Smooth muscle cell (in vitro differentiated cells): ENCODE measurements around the gene TMC6. TPM values are rescaled to one million over a fixed set of nuclear protein-coding genes. Genes with fewer than 3 reads are reported as not detected.

Experiments used
- DNase-seq: peaks from one replicate; lab custom pipeline; 2025; ENCODE audit not compliant: unreplicated experiment; lab: John Stamatoyannopoulos, UW
- H2AFZ ChIP-seq: fragments of 200-600 bp; sonication (generic); 2 replicates; pipeline ENCODE4 v1.6.0; 2016; ENCODE audit warnings: antibody characterized with exemption, low read depth, mild to moderate bottlenecking
- H3F3A ChIP-seq: fragments of 200-600 bp; sonication (generic); 2 replicates; pipeline ENCODE4 v1.6.0; 2017; ENCODE audit warnings: antibody characterized with exemption, low read depth
- H3K27ac ChIP-seq: fragments of 200-600 bp; sonication (generic); 2 replicates; pipeline ENCODE4 v1.5.1; 2016; ENCODE audit warnings: low read depth, mild to moderate bottlenecking
- H3K27me3 ChIP-seq: fragments of 200-600 bp; sonication (generic); 2 replicates; pipeline ENCODE4 v1.6.1; 2016; ENCODE audit warnings: low read depth, mild to moderate bottlenecking
- H3K36me3 ChIP-seq: fragments of 200-600 bp; sonication (generic); 2 replicates; pipeline ENCODE4 v1.5.1; 2016; ENCODE audit warnings: low read depth
- H3K4me1 ChIP-seq: fragments of 200-600 bp; sonication (generic); 2 replicates; pipeline ENCODE4 v1.5.1; 2016; ENCODE audit warnings: low read depth
- H3K4me2 ChIP-seq: fragments of 200-600 bp; sonication (generic); 2 replicates; pipeline ENCODE4 v1.6.0; 2016; ENCODE audit warnings: mild to moderate bottlenecking
- H3K4me3 ChIP-seq: fragments of 200-600 bp; sonication (generic); 2 replicates; pipeline ENCODE4 v1.5.1; 2016; ENCODE audit warnings: mild to moderate bottlenecking
- H3K79me2 ChIP-seq: fragments of 200-600 bp; sonication (generic); 2 replicates; pipeline ENCODE4 v1.6.0; 2016; ENCODE audit warnings: low read depth, mild to moderate bottlenecking
- H3K9ac ChIP-seq: fragments of 200-600 bp; sonication (generic); 2 replicates; pipeline ENCODE4 v1.6.0; 2016; ENCODE audit warnings: low read depth
- H3K9me3 ChIP-seq: fragments of 200-600 bp; sonication (generic); replicated peaks from 2 replicates; pipeline ENCODE4 v1.5.1; 2016; ENCODE audit warnings: low read depth
- H4K20me1 ChIP-seq: fragments of 200-600 bp; sonication (generic); 2 replicates; pipeline ENCODE4 v1.6.0; 2016; ENCODE audit warnings: low read depth
- WGBS: methylation state at CpG from one replicate; pipeline ENCODE4 v1.1.7; 2016; ENCODE audit warnings: low lambda C conversion rate; 5-methylcytosine and 5-hydroxymethylcytosine counted together
- polyA plus RNA-seq: library from polyadenylated mRNA; unstranded; fragments of >200 nt; fragmentation: Nextera tagmentation; extraction: Ambion mirVana; gene quantifications from 2 replicates; pipeline ENCODE4 v1.2.1, GENCODE V29; 2016
- total RNA-seq: library from RNA; depleted of rRNA; stranded (reverse); fragments of >200 nt; gene quantifications from 2 replicates; pipeline ENCODE4 v1.2.3, GENCODE V29; 2014
- TF ChIP-seq, protein P1 (sequence below): fragments of 200-600 bp; sonication (generic); IDR thresholded peaks from 2 replicates; pipeline ENCODE4 v1.5.1; 2017; ENCODE audit warnings: borderline replicate concordance, mild to moderate bottlenecking, antibody characterized with exemption; ENCODE audit not compliant: insufficient read depth, poor library complexity, severe bottlenecking

The TMC6 gene
- total and polyA plus RNA-seq, 2 experiments from 2014 or later: 40.2 to 42.2 TPM

DNA sequence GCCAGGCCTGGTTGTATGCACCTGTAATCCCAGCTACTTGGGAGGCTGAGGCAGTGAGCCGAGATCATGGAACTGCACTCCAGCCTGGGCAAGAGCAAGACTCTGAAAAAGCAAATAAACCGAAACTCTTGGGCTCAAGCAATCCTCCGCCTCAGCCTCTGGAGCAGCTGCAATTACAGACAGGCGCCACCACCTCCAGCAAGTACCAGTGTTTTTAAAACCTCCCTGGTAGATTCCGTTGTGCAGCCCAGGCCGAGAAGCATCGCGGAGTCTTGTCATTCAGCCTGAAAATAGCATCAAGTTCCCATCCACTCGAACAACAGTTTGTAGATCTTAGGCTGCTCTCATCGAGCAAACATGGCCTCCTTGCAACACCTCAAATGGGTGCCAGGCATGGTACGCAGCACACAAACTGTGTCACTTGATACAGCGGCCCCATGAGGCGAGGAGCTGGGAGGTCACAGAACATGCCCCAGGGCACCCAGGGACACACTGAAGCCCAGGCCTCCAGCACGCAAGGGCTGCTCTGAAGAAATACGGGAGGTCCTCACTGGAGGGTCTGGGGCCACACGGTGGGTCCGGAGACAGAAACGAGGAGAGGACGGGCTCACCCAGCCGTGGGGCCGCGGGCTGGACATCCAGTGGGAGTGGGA is 18.1 kb downstream of the TMC6 start:
- no peaks in the 10 kb centered on the region for H3F3A ChIP-seq
- no peaks in the 10 kb centered on the region for H3K79me2 ChIP-seq
- no peak for DNase-seq
- H3K9ac ChIP-seq: no peak overlapping the region
- H3K4me1 ChIP-seq: no peaks in the 10 kb centered on the region
- H3K27ac ChIP-seq: no peak overlapping the region
- no peaks in the 10 kb centered on the region for H3K27me3 ChIP-seq
- no peaks in the 10 kb centered on the region for H4K20me1 ChIP-seq
- no peaks in the 10 kb centered on the region for H3K36me3 ChIP-seq
- TF ChIP-seq, protein P1, sequence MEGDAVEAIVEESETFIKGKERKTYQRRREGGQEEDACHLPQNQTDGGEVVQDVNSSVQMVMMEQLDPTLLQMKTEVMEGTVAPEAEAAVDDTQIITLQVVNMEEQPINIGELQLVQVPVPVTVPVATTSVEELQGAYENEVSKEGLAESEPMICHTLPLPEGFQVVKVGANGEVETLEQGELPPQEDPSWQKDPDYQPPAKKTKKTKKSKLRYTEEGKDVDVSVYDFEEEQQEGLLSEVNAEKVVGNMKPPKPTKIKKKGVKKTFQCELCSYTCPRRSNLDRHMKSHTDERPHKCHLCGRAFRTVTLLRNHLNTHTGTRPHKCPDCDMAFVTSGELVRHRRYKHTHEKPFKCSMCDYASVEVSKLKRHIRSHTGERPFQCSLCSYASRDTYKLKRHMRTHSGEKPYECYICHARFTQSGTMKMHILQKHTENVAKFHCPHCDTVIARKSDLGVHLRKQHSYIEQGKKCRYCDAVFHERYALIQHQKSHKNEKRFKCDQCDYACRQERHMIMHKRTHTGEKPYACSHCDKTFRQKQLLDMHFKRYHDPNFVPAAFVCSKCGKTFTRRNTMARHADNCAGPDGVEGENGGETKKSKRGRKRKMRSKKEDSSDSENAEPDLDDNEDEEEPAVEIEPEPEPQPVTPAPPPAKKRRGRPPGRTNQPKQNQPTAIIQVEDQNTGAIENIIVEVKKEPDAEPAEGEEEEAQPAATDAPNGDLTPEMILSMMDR: no peak
- no peak overlapping the region for H2AFZ ChIP-seq
- no peaks in the 10 kb centered on the region for H3K9me3 ChIP-seq
- WGBS: 92% methylated on average over 22 of the region's 22 CpGs
- no peak overlapping the region for H3K4me2 ChIP-seq
- no peak overlapping the region for H3K4me3 ChIP-seq

DNA sequence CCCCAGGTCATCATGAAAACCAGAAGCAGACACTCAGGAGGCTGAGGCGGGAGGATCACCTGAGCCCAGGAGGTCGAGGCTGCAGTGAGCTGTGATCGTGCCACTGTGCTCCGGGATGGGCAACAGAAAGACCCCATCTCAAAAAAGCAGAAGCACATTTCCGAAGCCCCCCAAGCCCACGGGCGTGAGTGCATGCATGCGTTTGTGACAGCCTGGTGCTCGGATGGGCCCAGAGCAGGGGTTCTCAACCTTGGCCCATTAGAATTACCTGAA is 19.1 kb downstream of the TMC6 start:
- H3F3A ChIP-seq: no peaks in the 10 kb centered on the region
- H3K79me2 ChIP-seq: no peaks in the 10 kb centered on the region
- no peaks in the 10 kb centered on the region for H3K36me3 ChIP-seq
- no peak overlapping the region for H3K9ac ChIP-seq
- no peak overlapping the region for H3K4me3 ChIP-seq
- no peaks in the 10 kb centered on the region for H3K4me1 ChIP-seq
- no peak for DNase-seq
- H3K9me3 ChIP-seq: no peaks in the 10 kb centered on the region
- H3K27me3 ChIP-seq: no peaks in the 10 kb centered on the region
- H4K20me1 ChIP-seq: no peaks in the 10 kb centered on the region
- H3K4me2 ChIP-seq: no peak overlapping the region
- H3K27ac ChIP-seq: no peak overlapping the region
- WGBS: 90% methylated on average over 9 of the region's 9 CpGs
- H2AFZ ChIP-seq: no peak overlapping the region
- TF ChIP-seq, protein P1: no peak

DNA sequence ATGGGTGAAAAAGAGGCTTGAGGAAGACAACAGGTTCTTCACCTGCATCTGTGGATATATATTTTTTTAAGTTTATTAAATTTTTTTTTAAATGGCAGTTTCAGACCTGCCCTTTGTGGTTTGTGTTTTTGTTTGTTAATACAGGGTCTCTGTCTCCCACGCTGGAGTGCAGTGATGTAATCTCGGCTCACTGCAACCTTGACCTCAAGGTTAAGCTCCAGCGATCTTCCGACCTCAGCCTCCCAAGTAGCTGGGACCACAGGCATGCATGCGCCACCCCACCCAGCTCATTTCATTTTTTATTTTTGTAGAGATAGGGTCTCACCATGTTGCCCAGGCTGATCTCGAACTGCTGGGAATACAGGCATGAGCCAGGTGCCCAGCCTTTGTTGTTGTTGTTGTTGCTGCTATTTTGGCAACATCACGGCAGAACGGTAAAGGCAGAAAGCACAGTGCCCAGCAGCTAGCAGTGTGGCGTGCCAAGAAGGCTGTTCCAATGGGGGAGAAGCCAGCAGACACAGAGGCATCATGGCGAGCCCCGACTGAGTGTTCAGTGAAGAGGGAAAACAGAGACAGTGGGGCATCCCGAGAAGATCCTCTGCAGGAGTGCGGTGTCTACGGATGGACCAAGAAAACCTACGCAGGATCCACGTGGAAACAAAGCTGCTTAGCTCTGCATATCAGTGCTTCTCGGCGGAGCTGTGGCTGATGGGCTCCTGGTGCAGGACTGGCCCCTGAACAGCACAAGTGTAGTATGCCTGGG is 19.6 kb downstream of the TMC6 start:
- TF ChIP-seq, protein P1: no peak
- Histone ChIP-seq H2AFZ (no peak overlapping the region), H3K27ac (no peak overlapping the region), H3K79me2 (no peaks in the 10 kb centered on the region), H3K4me1 (no peaks in the 10 kb centered on the region), H3K4me3 (no peak overlapping the region), H4K20me1 (no peaks in the 10 kb centered on the region), H3K9me3 (no peaks in the 10 kb centered on the region), H3K36me3 (no peaks in the 10 kb centered on the region), H3K27me3 (no peaks in the 10 kb centered on the region), H3F3A (no peaks in the 10 kb centered on the region), H3K4me2 (no peak overlapping the region), H3K9ac (no peak overlapping the region)
- WGBS: 94% methylated on average over 18 of the region's 18 CpGs
- no peak for DNase-seq
